Measurements from ENCODE around the gene KRT10. TPM values are rescaled to one million over a fixed set of nuclear protein-coding genes. Genes with fewer than 3 reads are reported as not detected.

Gene KRT10
- polyA plus RNA-seq, 1 of the 3 experiments (the other 2 are of a cell fraction): 31.6 TPM

GRCh38 chr17:40866838-40867237 lies 44.4 kb upstream of the KRT10 start, which contains the start of gene KRT12:
KRT12 (minus strand) TSS chr17:40867223; CDS start chr17:40867186, 37 bp downstream.
- Histone ChIP-seq H3K9me2 (no peaks in the 10 kb centered on the region), H3K4me2 (no peak within 1 kb of the TSS), H3K4me1 (ENCODE audit: control insufficient read depth in 1 of 2, insufficient read depth in 2 of 2, low read depth in 1 of 2, low read length in 1 of 2) (no peaks in the 10 kb centered on the region), H2AFZ (ENCODE audit: low read depth) (no peak within 1 kb of the TSS), H3K9me3 (no peaks in the 10 kb centered on the region), H3K27ac (ENCODE audit: low read depth in 2 of 2, low read length in 1 of 2) (no peak within 1 kb of the TSS), H4K20me1 (ENCODE audit: insufficient read depth) (no peaks in the 10 kb centered on the region), H3K79me2 (ENCODE audit: insufficient read depth) (no peaks in the 10 kb centered on the region), H3K27me3 (ENCODE audit: insufficient read depth) (peaks cover 32% of the 10 kb centered on the region), H3K9ac (no peak within 1 kb of the TSS), H3K4me3 (ENCODE audit: low read depth in 2 of 2, low read length in 1 of 2) (no peak within 1 kb of the TSS), H3K36me3 (replicated peaks in 1 of 2; ENCODE audit: control insufficient read depth in 1 of 2, insufficient read depth in 2 of 2, low read length in 1 of 2) (no peaks in the 10 kb centered on the region), H3F3A (replicated peaks; ENCODE audit: insufficient read depth) (no peaks in the 10 kb centered on the region)
- ChIA-PET POLR2A (no interaction called here), CTCF (interaction anchor here (1.2 to 1.9 kb wide), 3 partner anchors 9 to 682 kb away, joined by 3 to 5 read pairs (median 5); no protein-coding TSS in a partner anchor)
- DNase-seq: no peak
- TF ChIP-seq TAF1 (IDR thresholded peaks at IDR 0.05; ENCODE audit: borderline replicate concordance, low read depth, low read length): no peak
- TF ChIP-seq POLR2AphosphoS5 (IDR thresholded peaks at IDR 0.05; ENCODE audit: low read depth, low read length): no peak
- TF ChIP-seq PBX3 (IDR thresholded peaks at IDR 0.05): no peak
- TF ChIP-seq RXRA (IDR thresholded peaks at IDR 0.05; ENCODE audit: borderline replicate concordance, low read depth): no peak
- TF ChIP-seq FOXJ3 (CRISPR knock-in tag; IDR thresholded peaks at IDR 0.05): no peak
- no peak for TF ChIP-seq MEF2A (IDR thresholded peaks at IDR 0.05; ENCODE audit: borderline replicate concordance, low read depth)
- TF ChIP-seq EZH2phosphoT487 (IDR thresholded peaks at IDR 0.05; ENCODE audit: borderline replicate concordance, low read depth): no peak
- no peak for TF ChIP-seq USF1 (IDR thresholded peaks at IDR 0.05; ENCODE audit: borderline replicate concordance, low read depth)
- TF ChIP-seq YY1 (IDR thresholded peaks at IDR 0.05; ENCODE audit: low read depth): no peak
- 30% methylated on average over 8 of the region's 8 CpGs for WGBS (ENCODE audit: low lambda C conversion rate)

- TF ChIP-seq RFX5 (IDR thresholded peaks at IDR 0.05; ENCODE audit: low read length) (no peak), GATA2 (CRISPR knock-in tag; IDR thresholded peaks at IDR 0.05) (no peak), TCF12 (IDR thresholded peaks at IDR 0.05) (no peak), EP300 (IDR thresholded peaks at IDR 0.05; ENCODE audit: borderline replicate concordance in 1 of 2, low read depth in 1 of 2, low read length in 1 of 2) (no peak), GABPA (IDR thresholded peaks at IDR 0.05; ENCODE audit: low read depth) (no peak), REST (IDR thresholded peaks at IDR 0.05; ENCODE audit: low read depth, low read length) (no peak), IRF3 (IDR thresholded peaks at IDR 0.05; ENCODE audit: low read depth, low read length) (no peak), JUND (IDR thresholded peaks at IDR 0.05) (no peak)
- H3K27me3 ChIP-seq (ENCODE audit: insufficient read depth): peaks cover 16% of the 10 kb centered on the region; the same call in 1 of the 2 replicates
- H3K4me3 ChIP-seq (ENCODE audit: low read depth in 2 of 2, low read length in 1 of 2): no peak overlapping the region
- no peaks in the 10 kb centered on the region for H4K20me1 ChIP-seq (ENCODE audit: insufficient read depth)
- POLR2A ChIA-PET: no interaction called here
- CTCF ChIA-PET: no interaction called here
- no peak overlapping the region for H3K4me2 ChIP-seq
- no peaks in the 10 kb centered on the region for H3F3A ChIP-seq (replicated peaks; ENCODE audit: insufficient read depth)
- H3K79me2 ChIP-seq (ENCODE audit: insufficient read depth): no peaks in the 10 kb centered on the region
- H3K9ac ChIP-seq: no peak overlapping the region
- no peaks in the 10 kb centered on the region for H3K36me3 ChIP-seq (replicated peaks in 1 of 2; ENCODE audit: control insufficient read depth in 1 of 2, insufficient read depth in 2 of 2, low read length in 1 of 2)
- 47% methylated on average over 14 of the region's 14 CpGs for WGBS (ENCODE audit: low lambda C conversion rate)
- H3K9me3 ChIP-seq: no peaks in the 10 kb centered on the region
- H3K4me1 ChIP-seq (ENCODE audit: control insufficient read depth in 1 of 2, insufficient read depth in 2 of 2, low read depth in 1 of 2, low read length in 1 of 2): no peaks in the 10 kb centered on the region
- no peaks in the 10 kb centered on the region for H3K9me2 ChIP-seq
- no peak overlapping the region for H2AFZ ChIP-seq (ENCODE audit: low read depth)
- DNase-seq: no peak
- no peak overlapping the region for H3K27ac ChIP-seq (ENCODE audit: low read depth in 2 of 2, low read length in 1 of 2)
Observed at GRCh38 chr17:40864661-40865390, 42.4 kb upstream of the KRT10 start.

All from SK-N-SH (cell line).